ENCODE measurements around the gene CD19. TPM values are rescaled to one million over a fixed set of nuclear protein-coding genes. Genes with fewer than 3 reads are reported as not detected.

Gene CD19
- total and polyA plus RNA-seq, 2 donors (not counting 1 experiment from before 2014, with no cell fraction given) = under 0.01 to 0.05 TPM

DNA sequence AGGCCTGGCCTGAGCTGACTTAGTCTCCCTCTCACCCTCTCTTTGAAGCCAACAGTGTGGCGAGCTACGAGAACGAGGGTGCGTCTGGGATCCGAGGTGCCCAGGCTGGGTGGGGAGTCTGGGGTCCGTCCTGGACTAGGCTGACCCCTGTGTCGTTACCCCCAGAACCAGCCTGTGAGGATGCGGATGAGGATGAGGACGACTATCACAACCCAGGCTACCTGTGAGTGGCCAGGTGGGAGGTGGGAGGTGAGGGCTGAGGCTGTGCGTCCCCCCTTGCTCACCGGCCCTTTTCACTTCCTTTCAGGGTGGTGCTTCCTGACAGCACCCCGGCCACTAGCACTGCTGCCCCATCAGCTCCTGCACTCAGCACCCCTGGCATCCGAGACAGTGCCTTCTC lies 54.7 kb downstream of the CD19 start:
- TF ChIP-seq EZH2 (IDR thresholded peaks at IDR 0.05; ENCODE audit: low read length, missing control alignments) = no peak
- TF ChIP-seq, protein P1, sequence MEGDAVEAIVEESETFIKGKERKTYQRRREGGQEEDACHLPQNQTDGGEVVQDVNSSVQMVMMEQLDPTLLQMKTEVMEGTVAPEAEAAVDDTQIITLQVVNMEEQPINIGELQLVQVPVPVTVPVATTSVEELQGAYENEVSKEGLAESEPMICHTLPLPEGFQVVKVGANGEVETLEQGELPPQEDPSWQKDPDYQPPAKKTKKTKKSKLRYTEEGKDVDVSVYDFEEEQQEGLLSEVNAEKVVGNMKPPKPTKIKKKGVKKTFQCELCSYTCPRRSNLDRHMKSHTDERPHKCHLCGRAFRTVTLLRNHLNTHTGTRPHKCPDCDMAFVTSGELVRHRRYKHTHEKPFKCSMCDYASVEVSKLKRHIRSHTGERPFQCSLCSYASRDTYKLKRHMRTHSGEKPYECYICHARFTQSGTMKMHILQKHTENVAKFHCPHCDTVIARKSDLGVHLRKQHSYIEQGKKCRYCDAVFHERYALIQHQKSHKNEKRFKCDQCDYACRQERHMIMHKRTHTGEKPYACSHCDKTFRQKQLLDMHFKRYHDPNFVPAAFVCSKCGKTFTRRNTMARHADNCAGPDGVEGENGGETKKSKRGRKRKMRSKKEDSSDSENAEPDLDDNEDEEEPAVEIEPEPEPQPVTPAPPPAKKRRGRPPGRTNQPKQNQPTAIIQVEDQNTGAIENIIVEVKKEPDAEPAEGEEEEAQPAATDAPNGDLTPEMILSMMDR (conservative IDR thresholded peaks at IDR 0.05 in 1 of 2, IDR thresholded peaks at IDR 0.05 in 1 of 2; ENCODE audit: low read depth in 1 of 2, low read length in 2 of 2) = no peak

DNA sequence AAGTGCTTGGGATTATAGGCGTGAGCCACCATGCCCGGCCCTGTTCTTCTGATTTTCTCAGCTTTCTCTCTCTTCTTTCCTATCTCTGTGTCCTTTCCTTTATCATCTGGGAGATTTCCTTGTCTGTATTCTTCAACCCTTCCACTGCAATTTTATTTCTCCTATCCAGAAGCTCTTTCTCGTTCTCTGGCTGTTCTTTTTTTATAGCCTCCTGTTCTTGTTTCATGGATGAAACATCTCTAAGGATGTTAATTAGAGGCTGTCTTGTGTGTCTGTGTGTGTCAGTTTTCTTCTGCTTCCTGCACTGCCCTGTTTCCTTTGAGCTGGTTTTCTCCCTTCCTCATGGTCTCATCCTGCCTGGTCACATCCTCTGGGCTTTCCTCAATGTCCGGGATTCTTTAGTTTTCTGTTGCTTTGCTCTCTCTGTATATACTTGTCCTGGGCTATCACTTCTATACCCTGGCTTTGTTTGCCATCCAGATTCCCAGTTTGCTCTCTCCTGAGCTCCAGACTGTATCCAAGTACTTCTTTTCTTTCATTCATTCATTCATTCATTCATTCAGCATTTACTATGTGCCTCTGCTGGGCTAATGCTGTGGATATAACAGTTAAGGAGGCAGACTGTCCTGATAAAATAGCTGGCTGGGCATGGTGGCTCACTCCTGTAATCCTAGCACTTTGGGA lies 55.5 kb downstream of the CD19 start:
- H3K9ac ChIP-seq (ENCODE audit: insufficient read depth, low read length) = no peak overlapping the region
- no peaks in the 10 kb centered on the region for H3K4me1 ChIP-seq (ENCODE audit: control insufficient read depth, extremely low read depth, insufficient read depth, low read length)
- H3K36me3 ChIP-seq (ENCODE audit: control insufficient read depth, insufficient read depth, low read length) = peaks cover 11% of the 10 kb centered on the region
- H2AFZ ChIP-seq (ENCODE audit: low read length) = no peak overlapping the region
- DNase-seq (ENCODE audit: low read depth in 2 of 2) = no peak
- H3K79me2 ChIP-seq (ENCODE audit: control insufficient read depth, insufficient read depth, low read length) = no peaks in the 10 kb centered on the region
- TF ChIP-seq, protein P1 (conservative IDR thresholded peaks at IDR 0.05 in 1 of 2, IDR thresholded peaks at IDR 0.05 in 1 of 2; ENCODE audit: low read depth in 1 of 2, low read length in 2 of 2) = no peak
- no peak for TF ChIP-seq EZH2 (IDR thresholded peaks at IDR 0.05; ENCODE audit: low read length, missing control alignments)
- no peak overlapping the region for H3K4me3 ChIP-seq (replicated peaks in 1 of 4; ENCODE audit: control extremely low read depth in 1 of 4, insufficient read depth in 1 of 4, low read depth in 3 of 4, low read length in 4 of 4)
- no peaks in the 10 kb centered on the region for H4K20me1 ChIP-seq (ENCODE audit: control insufficient read depth, extremely low read depth, insufficient read depth, low read length)
- no peak overlapping the region for H3K4me2 ChIP-seq (ENCODE audit: extremely low read depth, insufficient read depth, low read length)
- no peaks in the 10 kb centered on the region for H3K9me3 ChIP-seq (ENCODE audit: control insufficient read depth, insufficient read depth, low read depth, low read length)
- H3K27me3 ChIP-seq (ENCODE audit: control insufficient read depth, insufficient read depth, low read length) = no peaks in the 10 kb centered on the region
- H3K27ac ChIP-seq (ENCODE audit: insufficient read depth, low read length) = no peak overlapping the region

More for the DNA sequence above, 54.7 kb downstream of the CD19 start:
- no peak for DNase-seq (ENCODE audit: low read depth in 2 of 2)
- H3K27ac ChIP-seq (ENCODE audit: insufficient read depth, low read length) = no peak overlapping the region
- H3K36me3 ChIP-seq (ENCODE audit: control insufficient read depth, insufficient read depth, low read length) = peaks cover 18% of the 10 kb centered on the region
- no peak overlapping the region for H2AFZ ChIP-seq (ENCODE audit: low read length)
- no peak overlapping the region for H3K4me2 ChIP-seq (ENCODE audit: extremely low read depth, insufficient read depth, low read length)
- H3K9ac ChIP-seq (ENCODE audit: insufficient read depth, low read length) = no peak overlapping the region
- H3K27me3 ChIP-seq (ENCODE audit: control insufficient read depth, insufficient read depth, low read length) = no peaks in the 10 kb centered on the region
- no peaks in the 10 kb centered on the region for H3K79me2 ChIP-seq (ENCODE audit: control insufficient read depth, insufficient read depth, low read length)
- no peak overlapping the region for H3K4me3 ChIP-seq (replicated peaks in 1 of 4; ENCODE audit: control extremely low read depth in 1 of 4, insufficient read depth in 1 of 4, low read depth in 3 of 4, low read length in 4 of 4)
- no peaks in the 10 kb centered on the region for H4K20me1 ChIP-seq (ENCODE audit: control insufficient read depth, extremely low read depth, insufficient read depth, low read length)
- H3K9me3 ChIP-seq (ENCODE audit: control insufficient read depth, insufficient read depth, low read depth, low read length) = no peaks in the 10 kb centered on the region
- H3K4me1 ChIP-seq (ENCODE audit: control insufficient read depth, extremely low read depth, insufficient read depth, low read length) = no peaks in the 10 kb centered on the region

Other genes starting within 250 kb of the CD19 start
- 155 and 183 TPM in 2 replicates for gene EIF3C, start 220.5 kb upstream of the CD19 start, total RNA-seq
- gene EIF3C, start 220.5 kb upstream of the CD19 start, polyA plus RNA-seq = 259 and 267 TPM in 2 replicates
- gene NPIPB9, start 180.2 kb upstream of the CD19 start, total RNA-seq = 1.7 and 1.8 TPM in 2 replicates
- gene NPIPB9, start 180.2 kb upstream of the CD19 start, polyA plus RNA-seq = 0.05 and 0.12 TPM in 2 replicates
- gene ATXN2L, start 109.0 kb upstream of the CD19 start, total RNA-seq = 33.6 and 52.8 TPM in 2 replicates
- 16.4 and 21.5 TPM in 2 replicates for gene ATXN2L, start 109.0 kb upstream of the CD19 start, polyA plus RNA-seq
- 115 and 117 TPM in 2 replicates for gene TUFM, start 85.6 kb upstream of the CD19 start, total RNA-seq
- 68.6 and 105 TPM in 2 replicates for gene TUFM, start 85.6 kb upstream of the CD19 start, polyA plus RNA-seq
- 9.0 and 14.2 TPM in 2 replicates for gene SH2B1, start 68.1 kb upstream of the CD19 start, total RNA-seq
- gene SH2B1, start 68.1 kb upstream of the CD19 start, polyA plus RNA-seq = 10.7 and 11.8 TPM in 2 replicates
- gene ATP2A1, start 53.5 kb upstream of the CD19 start, total RNA-seq = 0.26 and 0.33 TPM in 2 replicates
- gene ATP2A1, start 53.5 kb upstream of the CD19 start, polyA plus RNA-seq = 0.15 and 0.22 TPM in 2 replicates
- 17.2 and 22.6 TPM in 2 replicates for gene RABEP2, start 6.7 kb upstream of the CD19 start, total RNA-seq
- gene RABEP2, start 6.7 kb upstream of the CD19 start, polyA plus RNA-seq = 5.9 and 9.0 TPM in 2 replicates
- 15.4 and 16.0 TPM in 2 replicates for gene NFATC2IP, start 19.0 kb downstream of the CD19 start, total RNA-seq
- gene NFATC2IP, start 19.0 kb downstream of the CD19 start, polyA plus RNA-seq = 25.6 and 34.2 TPM in 2 replicates
- gene SPNS1, start 42.8 kb downstream of the CD19 start, total RNA-seq = 19.5 and 27.2 TPM in 2 replicates
- 24.4 and 27.1 TPM in 2 replicates for gene SPNS1, start 42.8 kb downstream of the CD19 start, polyA plus RNA-seq
- gene LAT, start 53.1 kb downstream of the CD19 start, total RNA-seq = 0.26 and 0.50 TPM in 2 replicates
- 1.4 TPM in 2 replicates for gene LAT, start 53.1 kb downstream of the CD19 start, polyA plus RNA-seq